ENCODE measurements around the gene E2F2. TPM values are rescaled to one million over a fixed set of nuclear protein-coding genes. Genes with fewer than 3 reads are reported as not detected.
"Not testable (repeated sequence)": the region's sequence is repeated elsewhere in the genome, so short reads cannot be mapped to it uniquely, and the experiment has no call there.

The E2F2 gene
- total RNA-seq, 1 donor from 2014 or later, result 0.16 TPM

- Histone ChIP-seq H3K36me3 (no peaks in the 10 kb centered on the region), H3K4me1 (no peaks in the 10 kb centered on the region), H3K4me3 (no peak overlapping the region), H3K9me3 (replicated peaks) (no peaks in the 10 kb centered on the region), H3K27ac (replicated peaks) (no peak overlapping the region), H3K27me3 (ENCODE audit: low read depth) (no peaks in the 10 kb centered on the region)
- no peak for DNase-seq
- intact Hi-C loops (cut with micrococcal nuclease), result no loop called here
- TF ChIP-seq CTCF (IDR thresholded peaks at IDR 0.05; ENCODE audit: borderline replicate concordance), result no peak
Observed at GRCh38 chr1:23505851-23506250, 25.2 kb downstream of the E2F2 start.

DNA sequence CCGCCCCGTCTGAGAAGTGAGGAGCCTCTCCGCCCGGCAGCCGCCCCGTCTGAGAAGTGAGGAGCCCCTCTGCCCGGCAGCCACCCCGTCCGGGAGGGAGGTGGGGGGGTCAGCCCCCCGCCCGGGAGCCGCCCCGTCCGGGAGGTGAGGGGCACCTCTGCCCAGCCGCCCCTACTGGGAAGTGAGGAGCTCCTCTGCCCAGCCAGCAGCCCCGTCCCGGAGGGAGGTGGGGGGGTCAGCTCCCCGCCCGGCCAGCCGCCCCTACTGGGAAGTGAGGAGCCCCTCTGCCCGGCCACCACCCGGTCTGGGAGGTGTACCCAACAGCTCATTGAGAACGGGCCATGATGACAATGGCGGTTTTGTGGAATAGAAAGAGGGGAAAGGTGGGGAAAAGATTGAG is 26.9 kb downstream of the E2F2 start:
- H3K4me1 ChIP-seq; intact Hi-C loops (cut with micrococcal nuclease): not testable (repeated sequence)

GRCh38 chr1:23502951-23503350 is 28.1 kb downstream of the E2F2 start:
- no peaks in the 10 kb centered on the region for H3K36me3 ChIP-seq
- H3K4me3 ChIP-seq, result no peak overlapping the region
- intact Hi-C loops (cut with micrococcal nuclease), result no loop called here
- no peak overlapping the region for H3K27ac ChIP-seq (replicated peaks)
- DNase-seq, result no peak
- H3K4me1 ChIP-seq, result no peaks in the 10 kb centered on the region
- TF ChIP-seq CTCF (IDR thresholded peaks at IDR 0.05; ENCODE audit: borderline replicate concordance), result no peak
- H3K9me3 ChIP-seq (replicated peaks), result no peaks in the 10 kb centered on the region
- no peaks in the 10 kb centered on the region for H3K27me3 ChIP-seq (ENCODE audit: low read depth)

More for the DNA sequence above, 26.9 kb downstream of the E2F2 start:
- H3K27ac ChIP-seq (replicated peaks); H3K9me3 ChIP-seq (replicated peaks); H3K27me3 ChIP-seq (ENCODE audit: low read depth); H3K36me3 ChIP-seq; H3K4me3 ChIP-seq; DNase-seq: not testable (repeated sequence)

DNA sequence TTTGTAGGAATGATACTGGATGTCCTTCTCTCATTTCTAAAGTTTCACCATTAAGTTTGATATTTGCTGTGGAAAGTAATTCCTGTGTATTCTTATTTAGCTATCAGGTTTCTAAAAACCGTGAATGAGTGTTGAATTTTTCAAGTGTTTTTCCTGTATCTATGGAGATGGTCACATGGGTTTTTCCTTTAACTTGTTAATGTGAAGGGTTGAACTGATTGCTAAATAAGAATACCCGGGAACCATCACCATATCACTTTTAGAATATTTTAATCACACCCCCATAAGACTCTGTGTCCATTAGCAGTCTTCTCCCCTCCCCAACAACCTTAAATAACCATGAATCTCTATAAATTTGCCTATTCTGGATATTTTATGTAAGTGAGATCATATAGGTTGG is 30.6 kb downstream of the E2F2 start:
- no peak overlapping the region for H3K4me3 ChIP-seq
- no peaks in the 10 kb centered on the region for H3K9me3 ChIP-seq (replicated peaks)
- DNase-seq, result no peak
- intact Hi-C loops (cut with micrococcal nuclease), result no loop called here
- H3K27ac ChIP-seq (replicated peaks), result no peak overlapping the region
- no peaks in the 10 kb centered on the region for H3K36me3 ChIP-seq
- no peaks in the 10 kb centered on the region for H3K27me3 ChIP-seq (ENCODE audit: low read depth)
- no peak for TF ChIP-seq CTCF (IDR thresholded peaks at IDR 0.05; ENCODE audit: borderline replicate concordance)
- no peaks in the 10 kb centered on the region for H3K4me1 ChIP-seq

- H3K4me1 ChIP-seq, result no peaks in the 10 kb centered on the region
- no peaks in the 10 kb centered on the region for H3K9me3 ChIP-seq (replicated peaks)
- no peak overlapping the region for H3K27ac ChIP-seq (replicated peaks)
- H3K36me3 ChIP-seq, result no peaks in the 10 kb centered on the region
- no peak for DNase-seq
- no peaks in the 10 kb centered on the region for H3K27me3 ChIP-seq (ENCODE audit: low read depth)
- H3K4me3 ChIP-seq, result no peak overlapping the region
- intact Hi-C loops (cut with micrococcal nuclease), result loop anchor here (5.0 kb wide), 1 partner anchor 44 kb away; no protein-coding TSS in a partner anchor
- no peak for TF ChIP-seq CTCF (IDR thresholded peaks at IDR 0.05; ENCODE audit: borderline replicate concordance)
Observed at GRCh38 chr1:23497777-23498439, 33.1 kb downstream of the E2F2 start.

GRCh38 chr1:23496490-23497181 is 34.4 kb downstream of the E2F2 start:
- no peaks in the 10 kb centered on the region for H3K36me3 ChIP-seq
- intact Hi-C loops (cut with micrococcal nuclease), result loop anchor here (5.0 kb wide), 1 partner anchor 46 kb away; no protein-coding TSS in a partner anchor

DNA sequence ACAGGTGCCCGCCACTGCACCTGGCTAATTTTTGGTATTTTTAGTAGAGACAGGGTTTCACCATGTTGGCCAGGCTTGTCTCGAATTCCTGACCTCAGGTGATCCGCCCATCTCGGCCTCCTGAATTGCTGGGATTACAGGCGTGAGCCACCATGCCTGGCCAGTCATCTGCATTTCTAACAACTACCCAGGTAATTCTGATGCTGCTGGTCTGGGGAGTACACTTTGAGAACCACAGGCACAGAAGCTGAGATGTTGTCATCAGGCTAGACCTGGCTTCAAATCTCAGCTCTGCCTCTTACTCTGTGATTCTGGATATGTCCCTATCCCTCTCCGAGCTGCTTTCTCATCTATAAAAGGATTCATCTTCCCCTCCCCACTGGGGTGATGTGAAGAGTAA is 36.2 kb downstream of the E2F2 start:
- H3K9me3 ChIP-seq (replicated peaks); H3K4me3 ChIP-seq; DNase-seq; H3K27ac ChIP-seq (replicated peaks); H3K27me3 ChIP-seq (ENCODE audit: low read depth); H3K4me1 ChIP-seq; H3K36me3 ChIP-seq: not testable (repeated sequence)
- intact Hi-C loops (cut with micrococcal nuclease), result loop anchor here (5.0 kb wide), 1 partner anchor 47 kb away; no protein-coding TSS in a partner anchor

More at GRCh38 chr1:23496490-23497181, 34.4 kb downstream of the E2F2 start:
- TF ChIP-seq CTCF (IDR thresholded peaks at IDR 0.05; ENCODE audit: borderline replicate concordance), result no peak
- Histone ChIP-seq H3K27me3 (ENCODE audit: low read depth) (no peaks in the 10 kb centered on the region), H3K4me3 (no peak overlapping the region), H3K9me3 (replicated peaks) (no peaks in the 10 kb centered on the region), H3K27ac (replicated peaks) (no peak overlapping the region), H3K4me1 (no peaks in the 10 kb centered on the region)
- no peak for DNase-seq

DNA sequence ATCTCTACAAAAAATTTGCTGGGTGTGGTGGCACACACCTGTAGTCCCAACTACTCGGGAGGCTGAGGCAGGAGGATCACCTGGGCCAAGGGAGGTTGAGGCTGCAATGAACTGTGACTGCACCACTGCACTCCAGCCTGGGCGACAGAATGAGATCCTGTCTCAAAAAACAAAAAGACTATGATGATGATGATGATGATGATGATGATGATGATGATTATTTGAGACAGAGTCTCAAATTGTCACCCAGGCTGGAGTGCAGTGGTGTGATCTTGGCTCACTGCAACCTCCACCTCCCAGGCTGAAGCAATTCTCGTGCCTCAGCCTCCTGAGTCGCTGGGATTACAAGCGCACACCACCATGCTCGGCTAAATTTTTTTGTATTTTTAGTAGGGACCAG is 38.3 kb downstream of the E2F2 start:
- H3K9me3 ChIP-seq (replicated peaks); H3K4me1 ChIP-seq; H3K27ac ChIP-seq (replicated peaks); H3K36me3 ChIP-seq; H3K4me3 ChIP-seq; DNase-seq; intact Hi-C loops (cut with micrococcal nuclease); H3K27me3 ChIP-seq (ENCODE audit: low read depth): not testable (repeated sequence)

Data from left ventricle myocardium inferior (tissue), 1 donor.